Stomach smooth muscle (tissue), 2 donors: ENCODE measurements around the gene TAF4.

Experiments used
- H3K27ac ChIP-seq: one replicate; pipeline ENCODE4 v1.7.0; 2013; ENCODE audit warnings: mild to moderate bottlenecking, low read length, inconsistent platforms
- H3K27me3 ChIP-seq, 2 donors: one replicate each; pipeline ENCODE4 v1.7.0; 2013; ENCODE audit warnings: low read length in 2 of 2; ENCODE audit not compliant: insufficient read depth in 2 of 2, control insufficient read depth in 1 of 2
- H3K36me3 ChIP-seq, 2 donors: one replicate each; pipeline ENCODE4 v1.7.0; 2013; ENCODE audit warnings: low read length in 2 of 2; ENCODE audit not compliant: control insufficient read depth in 2 of 2, insufficient read depth in 2 of 2
- H3K4me1 ChIP-seq: one replicate; pipeline ENCODE4 v1.7.0; 2013; ENCODE audit warnings: low read length; ENCODE audit not compliant: control insufficient read depth, insufficient read depth
- H3K4me3 ChIP-seq, 2 donors: one replicate each; pipeline ENCODE4 v1.7.0; 2013; ENCODE audit warnings: low read length in 2 of 2
- H3K9ac ChIP-seq, 2 donors: one replicate each; pipeline ENCODE4 v1.7.0; 2013; ENCODE audit warnings: low read length in 2 of 2, mild to moderate bottlenecking in 1 of 2
- H3K9me3 ChIP-seq, 2 donors: one replicate each; pipeline ENCODE4 v1.7.0; 2013; ENCODE audit warnings: low read length in 2 of 2; ENCODE audit not compliant: control insufficient read depth in 2 of 2
- donor health status: healthy.
- donor health status: Pancreatic carcinoma.

The TAF4 gene

GRCh38 chr20:62050166-62051120 lies 15.2 kb downstream of the TAF4 start:
- H3K9ac ChIP-seq, result no peak overlapping the region
- H3K4me3 ChIP-seq, result no peak overlapping the region
- H3K27me3 ChIP-seq, result no peaks in the 10 kb centered on the region
- no peaks in the 10 kb centered on the region for H3K9me3 ChIP-seq
- peaks cover 0 to 4% of the 10 kb centered on the region in 2 donors for H3K36me3 ChIP-seq
- H3K4me1 ChIP-seq, result peaks cover 7% of the 10 kb centered on the region
- H3K27ac ChIP-seq, result no peak overlapping the region

GRCh38 chr20:62049342-62050165 lies 16.1 kb downstream of the TAF4 start:
- H3K4me1 ChIP-seq, result peaks cover 7% of the 10 kb centered on the region
- H3K27me3 ChIP-seq, result no peaks in the 10 kb centered on the region
- H3K36me3 ChIP-seq, result peaks cover 0 to 3% of the 10 kb centered on the region in 2 donors
- H3K27ac ChIP-seq, result no peak overlapping the region
- no peaks in the 10 kb centered on the region for H3K9me3 ChIP-seq
- no peak overlapping the region for H3K4me3 ChIP-seq
- no peak overlapping the region for H3K9ac ChIP-seq

GRCh38 chr20:62048821-62049291 lies 16.8 kb downstream of the TAF4 start:
- Histone ChIP-seq H3K4me1 (peaks cover 3% of the 10 kb centered on the region), H3K9ac (no peak overlapping the region), H3K36me3 (peaks cover 0 to 3% of the 10 kb centered on the region in 2 donors), H3K27me3 (no peaks in the 10 kb centered on the region), H3K9me3 (no peaks in the 10 kb centered on the region), H3K27ac (no peak overlapping the region), H3K4me3 (no peak overlapping the region)

- no peaks in the 10 kb centered on the region for H3K27me3 ChIP-seq
- H3K27ac ChIP-seq, result no peak overlapping the region
- no peaks in the 10 kb centered on the region for H3K9me3 ChIP-seq
- no peak overlapping the region for H3K9ac ChIP-seq
- H3K36me3 ChIP-seq, result peaks cover 0 to under 1% of the 10 kb centered on the region in 2 donors
- no peak overlapping the region for H3K4me3 ChIP-seq
- peaks cover 2% of the 10 kb centered on the region for H3K4me1 ChIP-seq
Measured at GRCh38 chr20:62048346-62048761, 17.3 kb downstream of the TAF4 start.

- no peaks in the 10 kb centered on the region for H3K9me3 ChIP-seq
- no peaks in the 10 kb centered on the region for H3K27me3 ChIP-seq
- H3K4me1 ChIP-seq, result peaks cover 2% of the 10 kb centered on the region
- H3K4me3 ChIP-seq, result no peak overlapping the region
- no peak overlapping the region for H3K9ac ChIP-seq
- H3K36me3 ChIP-seq, result no peaks in the 10 kb centered on the region
- H3K27ac ChIP-seq, result no peak overlapping the region
Measured at GRCh38 chr20:62047666-62048345, 17.9 kb downstream of the TAF4 start.

GRCh38 chr20:62046431-62046830 lies 19.2 kb downstream of the TAF4 start:
- Histone ChIP-seq H3K27ac (no peak overlapping the region), H3K9ac (no peak overlapping the region), H3K4me1 (peaks cover 2% of the 10 kb centered on the region)

GRCh38 chr20:62045529-62046285 lies 20.0 kb downstream of the TAF4 start:
- Histone ChIP-seq H3K9me3 (no peaks in the 10 kb centered on the region), H3K27ac (no peak overlapping the region), H3K4me1 (peaks cover 2% of the 10 kb centered on the region), H3K9ac (no peak overlapping the region), H3K27me3 (no peaks in the 10 kb centered on the region), H3K4me3 (no peak overlapping the region), H3K36me3 (no peaks in the 10 kb centered on the region)

More at GRCh38 chr20:62046431-62046830, 19.2 kb downstream of the TAF4 start:
- no peaks in the 10 kb centered on the region for H3K27me3 ChIP-seq
- H3K4me3 ChIP-seq, result no peak overlapping the region
- H3K9me3 ChIP-seq, result no peaks in the 10 kb centered on the region
- H3K36me3 ChIP-seq, result no peaks in the 10 kb centered on the region

- Histone ChIP-seq H3K9ac (no peak overlapping the region), H3K4me1 (peaks cover 2% of the 10 kb centered on the region), H3K27ac (no peak overlapping the region), H3K36me3 (no peaks in the 10 kb centered on the region), H3K4me3 (no peak overlapping the region), H3K27me3 (no peaks in the 10 kb centered on the region), H3K9me3 (no peaks in the 10 kb centered on the region)
Measured at GRCh38 chr20:62045118-62045517, 20.6 kb downstream of the TAF4 start.

- Histone ChIP-seq H3K4me3 (no peak overlapping the region), H3K4me1 (peaks cover 2% of the 10 kb centered on the region), H3K36me3 (no peaks in the 10 kb centered on the region), H3K27ac (no peak overlapping the region), H3K9me3 (no peaks in the 10 kb centered on the region), H3K9ac (no peak overlapping the region), H3K27me3 (no peaks in the 10 kb centered on the region)
Measured at GRCh38 chr20:62044631-62045030, 21.1 kb downstream of the TAF4 start.
